Measurements from ENCODE around the gene GRIK4. TPM values are rescaled to one million over a fixed set of nuclear protein-coding genes. Genes with fewer than 3 reads are reported as not detected.
"Not testable (repeated sequence)": the region's sequence is repeated elsewhere in the genome, so short reads cannot be mapped to it uniquely, and the experiment has no call there.

Gene GRIK4
- total and polyA plus RNA-seq, 2 of the 4 experiments (the other 2 are of a cell fraction): 0.18 to 0.38 TPM

DNA sequence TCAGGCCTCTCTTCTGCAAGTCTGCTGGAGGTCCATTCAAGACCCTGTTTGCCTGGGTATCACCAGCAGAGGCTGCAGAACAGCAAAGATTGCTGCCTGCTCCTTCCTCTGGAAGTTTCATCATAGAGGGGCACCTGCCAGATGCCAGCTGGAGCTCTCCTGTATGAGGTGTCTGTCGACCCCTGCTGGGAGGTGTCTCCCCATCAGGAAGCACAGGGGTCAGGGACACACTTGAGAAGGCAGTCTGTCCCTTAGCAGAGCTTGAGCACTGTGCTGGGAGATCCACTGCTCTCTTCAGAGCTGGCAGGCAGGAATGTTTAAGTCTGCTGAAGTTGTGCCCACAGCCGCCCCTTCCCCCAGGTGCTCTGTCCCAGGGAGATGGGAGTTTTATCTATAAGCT is 254.2 kb downstream of the GRIK4 start:
- BruUV-seq (replicated peaks); H3K9me1 ChIP-seq (ENCODE audit: insufficient read depth, low read length); H2BK20ac ChIP-seq (ENCODE audit: low read depth, low read length); H2BK120ac ChIP-seq (ENCODE audit: low read depth, low read length); POLR2A ChIA-PET (ENCODE audit: unreplicated experiment); H3K36me3 ChIP-seq (ENCODE audit: control insufficient read depth, insufficient read depth, low read length); H2BK5ac ChIP-seq (ENCODE audit: low read depth, low read length, poor library complexity, severe bottlenecking); intact Hi-C loops (cut with micrococcal nuclease); in situ Hi-C loops (cut with MboI; ENCODE audit: low sequenced_read_pairs); H4K5ac ChIP-seq (ENCODE audit: low read depth, low read length); H2AFZ ChIP-seq (replicated peaks; ENCODE audit: low read length, poor library complexity); H2BK15ac ChIP-seq (ENCODE audit: low read depth, low read length); H3K23ac ChIP-seq (ENCODE audit: low read depth, low read length); H3K9ac ChIP-seq (ENCODE audit: low read depth, low read length); H2AK9ac ChIP-seq (replicated peaks; ENCODE audit: low read depth, low read length, poor library complexity); H2AK5ac ChIP-seq (ENCODE audit: low read depth, low read length); CTCF ChIA-PET; H4K91ac ChIP-seq (ENCODE audit: insufficient read depth, low read depth, low read length); H3K4ac ChIP-seq (ENCODE audit: low read depth, low read length); H3K9me3 ChIP-seq (ENCODE audit: control insufficient read depth, insufficient read depth, low read length); H3K4me2 ChIP-seq (ENCODE audit: low read depth, low read length); H3K4me1 ChIP-seq (ENCODE audit: control insufficient read depth, insufficient read depth, low read length); H3K18ac ChIP-seq (ENCODE audit: low read depth, low read length); H4K8ac ChIP-seq (ENCODE audit: low read depth in 2 of 2, low read length in 2 of 2); H3K79me1 ChIP-seq (ENCODE audit: low read depth in 1 of 2, low read length in 2 of 2); DNase-seq; H3K4me3 ChIP-seq (ENCODE audit: insufficient read depth, low read depth, low read length); H3K56ac ChIP-seq (ENCODE audit: extremely low read depth, insufficient read depth, low read length); dilution Hi-C loops (cut with HindIII; ENCODE audit: low sequenced_read_pairs, unreplicated experiment); H3K27me3 ChIP-seq (ENCODE audit: control insufficient read depth, insufficient read depth, low read length); H4K20me1 ChIP-seq (ENCODE audit: insufficient read depth, low read length); ATAC-seq (ENCODE audit: low read depth); H3K14ac ChIP-seq (replicated peaks; ENCODE audit: low read depth, low read length); H3K27ac ChIP-seq (ENCODE audit: insufficient read depth, low read length): not testable (repeated sequence)
- no CpG with 5 or more reads among the region's 2 CpGs for WGBS, 2 experiments (ENCODE audit: extremely low coverage in 2 of 2, insufficient read length in 1 of 2)
